ENCODE results near the gene MIR17HG. TPM values are rescaled to one million over a fixed set of nuclear protein-coding genes. Genes with fewer than 3 reads are reported as not detected.
"Not testable (repeated sequence)": the region's sequence is repeated elsewhere in the genome, so short reads cannot be mapped to it uniquely, and the experiment has no call there.

MIR17HG gene
- total and polyA plus RNA-seq, 11 donors: 0.22 to 2.4 (median 1.1) TPM

DNA sequence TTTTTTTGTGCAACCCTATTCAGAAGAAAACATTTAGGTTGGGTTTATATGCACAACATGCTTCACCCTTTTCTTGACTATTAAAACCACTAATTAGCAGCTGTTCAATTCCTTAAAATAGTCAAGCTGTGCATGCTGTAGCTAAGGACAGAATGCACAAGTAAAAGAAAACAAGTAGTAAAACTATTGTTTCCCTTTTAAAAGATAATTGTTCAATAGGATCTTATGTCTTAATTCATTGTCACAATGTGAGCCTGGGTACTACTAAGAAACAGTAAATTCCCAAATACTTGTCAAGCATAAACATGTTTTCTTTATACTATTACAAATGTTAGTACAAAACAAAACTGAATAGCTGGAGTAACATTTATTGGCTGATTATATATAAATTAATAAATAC lies 32.6 kb upstream of the MIR17HG start:
- no peaks in the 10 kb centered on the region for H3K36me3 ChIP-seq
- H3K9me3 ChIP-seq: no peaks in the 10 kb centered on the region
- TF ChIP-seq, protein P1, sequence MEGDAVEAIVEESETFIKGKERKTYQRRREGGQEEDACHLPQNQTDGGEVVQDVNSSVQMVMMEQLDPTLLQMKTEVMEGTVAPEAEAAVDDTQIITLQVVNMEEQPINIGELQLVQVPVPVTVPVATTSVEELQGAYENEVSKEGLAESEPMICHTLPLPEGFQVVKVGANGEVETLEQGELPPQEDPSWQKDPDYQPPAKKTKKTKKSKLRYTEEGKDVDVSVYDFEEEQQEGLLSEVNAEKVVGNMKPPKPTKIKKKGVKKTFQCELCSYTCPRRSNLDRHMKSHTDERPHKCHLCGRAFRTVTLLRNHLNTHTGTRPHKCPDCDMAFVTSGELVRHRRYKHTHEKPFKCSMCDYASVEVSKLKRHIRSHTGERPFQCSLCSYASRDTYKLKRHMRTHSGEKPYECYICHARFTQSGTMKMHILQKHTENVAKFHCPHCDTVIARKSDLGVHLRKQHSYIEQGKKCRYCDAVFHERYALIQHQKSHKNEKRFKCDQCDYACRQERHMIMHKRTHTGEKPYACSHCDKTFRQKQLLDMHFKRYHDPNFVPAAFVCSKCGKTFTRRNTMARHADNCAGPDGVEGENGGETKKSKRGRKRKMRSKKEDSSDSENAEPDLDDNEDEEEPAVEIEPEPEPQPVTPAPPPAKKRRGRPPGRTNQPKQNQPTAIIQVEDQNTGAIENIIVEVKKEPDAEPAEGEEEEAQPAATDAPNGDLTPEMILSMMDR (IDR thresholded peaks at IDR 0.05): no peak
- TF ChIP-seq POLR2A (IDR thresholded peaks at IDR 0.05): no peak
- intact Hi-C loops (cut with DNase I): loop anchor here in 1 of 10 donors (5.0 kb wide), 1 partner anchor 32 kb away; the partner anchor contains the start of gene MIR17HG
- no peak for ATAC-seq
- H3K4me3 ChIP-seq: no peak overlapping the region
- H3K4me1 ChIP-seq: no peaks in the 10 kb centered on the region
- DNase-seq: no peak
- peaks cover 0 to 48% (median 20%) of the 10 kb centered on the region in 9 donors for H3K27me3 ChIP-seq
- H3K27ac ChIP-seq: no peak overlapping the region

DNA sequence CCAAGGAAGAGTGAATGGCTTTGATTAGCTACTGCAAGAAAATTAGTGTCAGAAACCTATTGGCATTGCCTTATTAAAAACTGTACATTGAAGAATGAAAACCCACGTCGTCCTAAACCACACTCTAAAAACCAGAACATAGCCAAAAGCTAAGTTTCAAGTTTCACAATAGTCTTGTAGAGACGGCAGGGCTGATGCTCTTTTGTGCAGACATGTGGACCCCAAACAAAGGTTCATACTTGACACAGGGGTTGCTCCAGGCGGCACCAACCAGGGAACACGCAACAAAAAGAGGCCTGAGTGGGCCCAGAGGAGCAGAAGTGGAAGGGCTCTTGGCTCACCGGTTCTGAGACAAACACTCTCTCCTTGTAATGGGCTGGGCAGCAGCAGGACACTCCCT lies 28.6 kb upstream of the MIR17HG start:
- DNase-seq (no peak), ATAC-seq (no peak)
- Histone ChIP-seq H3K9me3 (no peaks in the 10 kb centered on the region), H3K36me3 (no peaks in the 10 kb centered on the region), H3K4me3 (no peak overlapping the region), H3K27me3 (peaks cover 0 to 35% (median 17%) of the 10 kb centered on the region in 9 donors), H3K4me1 (no peaks in the 10 kb centered on the region), H3K27ac (no peak overlapping the region)
- TF ChIP-seq, protein P1 (IDR thresholded peaks at IDR 0.05): no peak
- TF ChIP-seq POLR2A (IDR thresholded peaks at IDR 0.05): no peak
- 70 to 85% (median 76%) methylated on average over 6 of the region's 6 CpGs for WGBS, 4 donors
- intact Hi-C loops (cut with DNase I): no loop called here

DNA sequence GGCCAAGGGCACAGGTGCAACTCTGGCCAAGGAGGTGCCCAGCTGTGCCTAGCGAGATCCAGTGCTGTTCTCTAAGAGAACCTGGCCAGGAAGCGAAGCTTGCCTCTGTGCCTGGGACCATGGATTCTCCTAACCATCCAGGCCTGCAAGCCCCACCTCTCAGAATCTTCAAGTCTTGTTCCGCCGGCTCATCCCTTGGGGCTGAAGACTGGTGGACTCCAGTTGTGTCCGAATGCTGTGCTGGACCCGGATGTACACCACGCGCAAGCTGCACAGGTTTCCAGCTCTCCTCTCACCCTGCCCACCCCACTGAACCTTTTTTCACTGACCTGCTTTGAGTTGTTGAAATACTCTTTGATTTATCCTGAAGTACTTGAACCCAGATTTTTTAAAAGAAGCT lies 27.5 kb upstream of the MIR17HG start:
- H3K4me3 ChIP-seq: no peak overlapping the region
- no peak overlapping the region for H3K27ac ChIP-seq
- DNase-seq (no peak), ATAC-seq (no peak)
- H3K36me3 ChIP-seq: no peaks in the 10 kb centered on the region
- TF ChIP-seq, protein P1 (IDR thresholded peaks at IDR 0.05): no peak
- TF ChIP-seq POLR2A (IDR thresholded peaks at IDR 0.05): no peak
- 92 to 96% (median 93%) methylated on average over 8 of the region's 8 CpGs for WGBS, 4 donors
- H3K9me3 ChIP-seq: no peaks in the 10 kb centered on the region
- H3K27me3 ChIP-seq: peaks cover 0 to 24% (median 7%) of the 10 kb centered on the region in 9 donors
- intact Hi-C loops (cut with DNase I): no loop called here
- no peaks in the 10 kb centered on the region for H3K4me1 ChIP-seq

DNA sequence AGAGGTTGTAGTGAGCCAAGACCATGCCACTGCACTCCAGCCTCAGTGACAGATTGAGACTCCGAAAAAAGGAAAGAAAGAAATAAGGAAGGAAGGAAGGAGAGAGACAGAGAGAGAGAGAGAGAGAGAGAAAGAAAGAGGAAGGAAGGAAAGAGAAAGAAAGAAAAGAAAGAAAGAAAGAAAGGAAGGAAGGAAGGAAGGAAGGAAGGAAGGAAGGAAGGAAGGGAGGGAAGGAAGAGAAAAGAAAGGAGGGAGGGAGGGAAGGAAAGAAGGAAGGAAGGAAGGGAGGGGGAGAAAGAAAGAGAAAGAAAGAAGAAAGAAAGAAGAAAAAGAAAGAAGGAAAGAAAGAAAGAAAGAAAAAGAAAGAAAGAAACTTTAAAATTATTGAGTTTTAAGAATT lies 26.5 kb upstream of the MIR17HG start:
- ATAC-seq; intact Hi-C loops (cut with DNase I); H3K9me3 ChIP-seq; H3K4me3 ChIP-seq; H3K27ac ChIP-seq; H3K4me1 ChIP-seq; H3K36me3 ChIP-seq; DNase-seq: not testable (repeated sequence)
- H3K27me3 ChIP-seq: peaks cover 0 to 19% (median 2%) of the 10 kb centered on the region in 9 donors
- 26 to 96% (median 90%) methylated on average over 1 of the region's 1 CpG for WGBS, 4 donors

DNA sequence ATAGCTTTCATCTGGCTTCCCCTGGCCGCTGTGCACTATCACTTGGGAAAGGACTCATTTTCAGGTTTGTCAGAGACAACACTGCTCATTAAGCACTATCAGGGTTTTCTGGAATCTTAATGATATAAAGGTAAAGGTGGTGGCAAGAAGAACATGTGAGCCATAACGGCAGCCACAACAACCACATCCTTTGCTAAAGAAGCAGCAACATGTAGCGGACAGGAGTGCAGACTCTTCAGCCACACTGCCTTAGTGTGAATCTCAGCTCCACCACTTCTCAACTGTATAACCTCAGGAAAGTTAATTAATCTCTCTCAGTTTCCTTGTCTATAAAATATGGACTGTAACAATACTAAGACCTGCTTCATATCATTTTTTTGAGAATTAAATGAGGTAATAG lies 24.1 kb upstream of the MIR17HG start:
- no peak for TF ChIP-seq POLR2A (IDR thresholded peaks at IDR 0.05)
- TF ChIP-seq, protein P1 (IDR thresholded peaks at IDR 0.05): no peak
- H3K36me3 ChIP-seq: no peaks in the 10 kb centered on the region
- no peak overlapping the region for H3K4me3 ChIP-seq
- 68 to 78% (median 74%) methylated on average over 3 of the region's 3 CpGs for WGBS, 4 donors
- H3K27ac ChIP-seq: no peak overlapping the region
- H3K9me3 ChIP-seq: no peaks in the 10 kb centered on the region
- peaks cover 0 to 9% (median 0%) of the 10 kb centered on the region in 9 donors for H3K27me3 ChIP-seq
- DNase-seq (no peak), ATAC-seq (no peak)
- intact Hi-C loops (cut with DNase I): no loop called here
- H3K4me1 ChIP-seq: no peaks in the 10 kb centered on the region
